Measurements from ENCODE around the gene DDRGK1. TPM values are rescaled to one million over a fixed set of nuclear protein-coding genes. Genes with fewer than 3 reads are reported as not detected.

Gene DDRGK1
- 45.3 TPM for total RNA-seq (ENCODE audit: unreplicated experiment)
- long read RNA-seq, transcript DDRGK1-201 (9 exons, 1,306 nt) = major isoform, 41 of 49 reads
- long read RNA-seq, partial matches to known transcripts = 0 of 49 reads
- long read RNA-seq, other reads (novel, unspliced or antisense) = 8 of 49 reads

DNA sequence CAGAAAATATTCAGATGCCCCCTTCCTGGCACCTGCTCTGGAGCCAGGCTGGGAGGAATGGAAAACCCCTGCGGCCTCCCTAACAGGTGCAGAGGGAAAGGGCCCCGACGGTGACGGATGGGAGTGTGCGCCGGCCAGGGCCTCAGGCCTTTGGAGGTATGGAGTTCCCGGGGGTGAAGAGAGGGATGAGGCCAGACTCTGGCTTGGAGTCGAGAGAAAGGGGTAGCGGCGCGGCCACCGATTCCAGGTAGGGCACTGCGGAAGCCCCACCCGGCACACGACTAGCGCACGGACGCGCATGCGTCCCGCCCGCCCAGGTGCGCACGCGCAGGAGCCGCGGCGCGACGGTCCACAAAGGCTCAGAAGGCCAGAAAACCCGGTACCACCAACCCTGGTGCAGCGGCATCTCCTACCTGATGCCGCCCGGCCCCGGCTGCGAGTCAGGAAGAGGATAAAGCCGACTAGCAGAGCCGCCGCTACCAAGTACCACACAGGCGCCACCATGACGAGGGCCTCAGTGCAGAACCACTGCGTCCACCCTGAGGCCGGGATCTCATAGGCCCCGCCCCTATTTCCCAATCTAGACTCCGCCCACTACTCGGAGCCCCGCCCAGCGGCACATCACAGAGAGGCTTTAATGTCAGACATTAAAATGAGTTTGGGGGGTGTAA lies at the start of gene DDRGK1:
DDRGK1 (minus strand) TSS at position 559 of the 671 bp plus-strand sequence; CDS start at position 504, 55 bp downstream.
- no peaks in the 10 kb centered on the region for H3K9me3 Mint-ChIP-seq (ENCODE audit: unreplicated experiment)
- H3K27ac Mint-ChIP-seq (ENCODE audit: unreplicated experiment) = peak within 1 kb of the TSS; percentile 67
- H3K4me3 Mint-ChIP-seq (ENCODE audit: unreplicated experiment) = peak within 1 kb of the TSS; percentile 95
- TF ChIP-seq, protein P1, sequence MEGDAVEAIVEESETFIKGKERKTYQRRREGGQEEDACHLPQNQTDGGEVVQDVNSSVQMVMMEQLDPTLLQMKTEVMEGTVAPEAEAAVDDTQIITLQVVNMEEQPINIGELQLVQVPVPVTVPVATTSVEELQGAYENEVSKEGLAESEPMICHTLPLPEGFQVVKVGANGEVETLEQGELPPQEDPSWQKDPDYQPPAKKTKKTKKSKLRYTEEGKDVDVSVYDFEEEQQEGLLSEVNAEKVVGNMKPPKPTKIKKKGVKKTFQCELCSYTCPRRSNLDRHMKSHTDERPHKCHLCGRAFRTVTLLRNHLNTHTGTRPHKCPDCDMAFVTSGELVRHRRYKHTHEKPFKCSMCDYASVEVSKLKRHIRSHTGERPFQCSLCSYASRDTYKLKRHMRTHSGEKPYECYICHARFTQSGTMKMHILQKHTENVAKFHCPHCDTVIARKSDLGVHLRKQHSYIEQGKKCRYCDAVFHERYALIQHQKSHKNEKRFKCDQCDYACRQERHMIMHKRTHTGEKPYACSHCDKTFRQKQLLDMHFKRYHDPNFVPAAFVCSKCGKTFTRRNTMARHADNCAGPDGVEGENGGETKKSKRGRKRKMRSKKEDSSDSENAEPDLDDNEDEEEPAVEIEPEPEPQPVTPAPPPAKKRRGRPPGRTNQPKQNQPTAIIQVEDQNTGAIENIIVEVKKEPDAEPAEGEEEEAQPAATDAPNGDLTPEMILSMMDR (IDR thresholded peaks at IDR 0.05; ENCODE audit: unreplicated experiment) = no peak
- H3K27me3 Mint-ChIP-seq (ENCODE audit: unreplicated experiment) = peaks cover 4% of the 10 kb centered on the region
- peak; percentile 82 for DNase-seq (ENCODE audit: low spot score)
- H3K4me1 Mint-ChIP-seq (ENCODE audit: unreplicated experiment) = peaks cover 10% of the 10 kb centered on the region
- H3K36me3 Mint-ChIP-seq (ENCODE audit: low read depth, unreplicated experiment) = peaks cover 13% of the 10 kb centered on the region

DNA sequence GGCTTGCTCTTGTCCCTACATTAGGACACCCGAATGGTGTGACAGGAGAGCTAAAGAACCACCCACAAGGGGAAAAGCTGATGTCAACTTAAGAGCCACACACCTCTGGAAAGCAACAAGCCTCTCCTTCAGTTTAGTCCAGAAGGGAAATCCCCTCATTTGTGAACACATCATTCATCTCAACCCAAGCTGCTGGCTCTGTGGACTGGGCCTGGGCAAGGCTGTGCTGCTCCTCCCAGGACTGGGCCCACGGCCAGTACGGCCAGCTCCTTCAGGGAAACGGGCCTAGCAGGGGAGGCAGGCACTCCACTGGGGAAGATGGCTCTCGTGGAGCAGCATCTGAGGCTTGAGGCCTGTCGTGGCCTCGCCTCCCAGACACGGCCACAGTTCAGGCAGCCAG lies 47.3 kb upstream of the DDRGK1 start:
- no peaks in the 10 kb centered on the region for H3K4me1 Mint-ChIP-seq (ENCODE audit: unreplicated experiment)
- TF ChIP-seq, protein P1 (IDR thresholded peaks at IDR 0.05; ENCODE audit: unreplicated experiment) = no peak
- H3K27ac Mint-ChIP-seq (ENCODE audit: unreplicated experiment) = no peak overlapping the region
- DNase-seq (ENCODE audit: low spot score) = no peak
- no peak overlapping the region for H3K4me3 Mint-ChIP-seq (ENCODE audit: unreplicated experiment)
- peaks cover 25% of the 10 kb centered on the region for H3K36me3 Mint-ChIP-seq (ENCODE audit: low read depth, unreplicated experiment)
- no peaks in the 10 kb centered on the region for H3K9me3 Mint-ChIP-seq (ENCODE audit: unreplicated experiment)
- peaks cover 4% of the 10 kb centered on the region for H3K27me3 Mint-ChIP-seq (ENCODE audit: unreplicated experiment)

DNA sequence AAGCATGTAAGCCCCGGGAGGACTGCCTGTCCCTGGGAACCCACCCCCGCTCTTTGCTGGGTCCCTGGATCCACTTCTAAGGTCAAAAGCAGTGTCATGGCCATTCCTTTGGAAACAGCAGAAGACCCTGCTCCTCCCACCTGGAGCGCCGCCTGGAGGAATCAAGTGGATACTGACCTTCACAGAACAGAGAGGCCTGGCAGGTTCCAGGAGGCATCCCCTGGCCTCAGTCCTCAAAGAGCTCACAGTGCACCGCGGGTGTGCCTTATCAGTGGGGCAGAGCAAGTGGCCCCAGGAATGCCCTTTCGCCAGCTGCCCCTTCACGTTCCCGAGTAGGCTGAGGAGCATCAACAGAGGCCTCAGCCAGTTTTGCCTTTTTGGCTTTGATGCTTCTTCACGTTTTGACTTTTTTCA lies 45.6 kb upstream of the DDRGK1 start:
- no peak overlapping the region for H3K27ac Mint-ChIP-seq (ENCODE audit: unreplicated experiment)
- no peaks in the 10 kb centered on the region for H3K27me3 Mint-ChIP-seq (ENCODE audit: unreplicated experiment)
- H3K36me3 Mint-ChIP-seq (ENCODE audit: low read depth, unreplicated experiment) = peaks cover 12% of the 10 kb centered on the region
- no peaks in the 10 kb centered on the region for H3K4me1 Mint-ChIP-seq (ENCODE audit: unreplicated experiment)
- H3K4me3 Mint-ChIP-seq (ENCODE audit: unreplicated experiment) = no peak overlapping the region
- no peaks in the 10 kb centered on the region for H3K9me3 Mint-ChIP-seq (ENCODE audit: unreplicated experiment)
- TF ChIP-seq, protein P1 (IDR thresholded peaks at IDR 0.05; ENCODE audit: unreplicated experiment) = peak; percentile 47
- peak; percentile 66 for DNase-seq (ENCODE audit: low spot score)

DNA sequence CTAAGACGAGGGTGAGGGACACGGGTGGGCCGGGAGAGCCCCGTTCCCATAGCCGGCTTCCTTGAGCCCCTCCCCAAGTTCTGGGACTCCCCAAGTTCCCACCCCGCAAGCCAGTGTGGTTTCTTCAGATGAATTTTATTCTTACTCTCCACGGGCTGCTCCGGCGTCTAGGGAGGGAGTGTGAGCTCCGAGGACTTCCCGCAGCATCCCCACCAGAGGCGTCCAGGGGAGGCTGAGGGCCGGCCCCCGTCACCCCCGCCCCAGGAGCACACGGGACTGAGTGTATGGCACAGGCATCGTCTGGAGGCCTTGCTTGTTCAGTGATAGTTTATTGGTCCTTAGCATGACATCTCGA lies 44.5 kb upstream of the DDRGK1 start:
- H3K27ac Mint-ChIP-seq (ENCODE audit: unreplicated experiment) = no peak overlapping the region
- H3K27me3 Mint-ChIP-seq (ENCODE audit: unreplicated experiment) = no peaks in the 10 kb centered on the region
- no peaks in the 10 kb centered on the region for H3K4me1 Mint-ChIP-seq (ENCODE audit: unreplicated experiment)
- H3K9me3 Mint-ChIP-seq (ENCODE audit: unreplicated experiment) = no peaks in the 10 kb centered on the region
- no peak for DNase-seq (ENCODE audit: low spot score)
- no peak overlapping the region for H3K4me3 Mint-ChIP-seq (ENCODE audit: unreplicated experiment)
- TF ChIP-seq, protein P1 (IDR thresholded peaks at IDR 0.05; ENCODE audit: unreplicated experiment) = no peak
- H3K36me3 Mint-ChIP-seq (ENCODE audit: low read depth, unreplicated experiment) = peaks cover 9% of the 10 kb centered on the region

All from endothelial cell (in vitro differentiated cells).